ENCODE data around the gene CLSTN2.

- no peak for TF ChIP-seq POLR2A (IDR thresholded peaks at IDR 0.05)
- TF ChIP-seq CTCF (IDR thresholded peaks at IDR 0.05): no peak
- no peak for TF ChIP-seq POLR2AphosphoS5 (IDR thresholded peaks at IDR 0.05)
Observed at GRCh38 chr3:139979991-139980390, 45.0 kb downstream of the CLSTN2 start.

Data from prostate gland (tissue), 2 donors.